Measurements from ENCODE around the gene RHOT2.
A peak's percentile ranks its signal among the peaks of the same experiment; 100 is the strongest.

DNA sequence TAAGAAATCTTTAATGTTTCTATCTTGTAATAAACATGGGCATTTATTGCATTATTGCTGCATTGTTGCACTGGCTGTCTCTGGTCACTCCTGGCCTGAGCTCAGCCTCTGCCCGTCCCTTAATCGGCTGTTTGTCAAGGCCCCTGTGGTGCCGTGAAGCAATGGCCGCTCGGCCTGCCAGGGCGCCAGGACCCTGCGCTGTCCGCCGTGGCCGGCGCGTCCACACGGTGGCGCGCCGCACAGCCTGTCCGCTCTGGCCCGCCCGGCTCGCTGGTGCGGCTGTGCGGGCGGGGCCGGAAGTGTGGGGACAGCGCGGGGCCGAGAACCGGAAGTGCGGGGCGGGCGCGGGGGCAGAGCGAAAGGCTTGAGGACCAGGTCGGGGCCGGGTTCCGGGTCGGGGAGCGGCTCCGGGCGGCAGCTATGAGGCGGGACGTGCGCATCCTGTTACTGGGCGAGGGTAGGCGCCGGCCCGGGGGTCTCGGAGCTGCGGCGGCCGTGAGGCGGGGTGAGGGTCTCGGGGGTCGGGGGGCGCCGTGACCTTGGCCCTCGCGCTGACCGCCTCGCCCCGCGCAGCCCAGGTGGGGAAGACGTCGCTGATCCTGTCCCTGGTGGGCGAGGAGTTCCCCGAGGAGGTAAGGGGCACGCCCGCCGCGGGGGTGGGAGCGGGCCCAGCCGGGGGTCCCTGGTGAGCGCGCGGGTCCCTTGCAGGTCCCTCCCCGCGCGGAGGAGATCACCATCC lies at the start of gene RHOT2:
- TF ChIP-seq, protein P1, sequence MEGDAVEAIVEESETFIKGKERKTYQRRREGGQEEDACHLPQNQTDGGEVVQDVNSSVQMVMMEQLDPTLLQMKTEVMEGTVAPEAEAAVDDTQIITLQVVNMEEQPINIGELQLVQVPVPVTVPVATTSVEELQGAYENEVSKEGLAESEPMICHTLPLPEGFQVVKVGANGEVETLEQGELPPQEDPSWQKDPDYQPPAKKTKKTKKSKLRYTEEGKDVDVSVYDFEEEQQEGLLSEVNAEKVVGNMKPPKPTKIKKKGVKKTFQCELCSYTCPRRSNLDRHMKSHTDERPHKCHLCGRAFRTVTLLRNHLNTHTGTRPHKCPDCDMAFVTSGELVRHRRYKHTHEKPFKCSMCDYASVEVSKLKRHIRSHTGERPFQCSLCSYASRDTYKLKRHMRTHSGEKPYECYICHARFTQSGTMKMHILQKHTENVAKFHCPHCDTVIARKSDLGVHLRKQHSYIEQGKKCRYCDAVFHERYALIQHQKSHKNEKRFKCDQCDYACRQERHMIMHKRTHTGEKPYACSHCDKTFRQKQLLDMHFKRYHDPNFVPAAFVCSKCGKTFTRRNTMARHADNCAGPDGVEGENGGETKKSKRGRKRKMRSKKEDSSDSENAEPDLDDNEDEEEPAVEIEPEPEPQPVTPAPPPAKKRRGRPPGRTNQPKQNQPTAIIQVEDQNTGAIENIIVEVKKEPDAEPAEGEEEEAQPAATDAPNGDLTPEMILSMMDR (IDR thresholded peaks at IDR 0.05): peak; percentile 32 to 97 (median 69)
- peak in 1 of 2 donors; percentile 64 for TF ChIP-seq POLR2A (IDR thresholded peaks at IDR 0.05)

Measured in adrenal gland (tissue), 5 donors.